ENCODE data around the gene LYPD6.

GRCh38 chr2:149492923-149493322 is 162.5 kb downstream of the LYPD6 start:
- TF ChIP-seq CTCF (IDR thresholded peaks at IDR 0.05), result no peak
- TF ChIP-seq POLR2AphosphoS5 (IDR thresholded peaks at IDR 0.05), result no peak

All from gastroesophageal sphincter (tissue), 3 donors.